CD14-positive monocyte (primary cell): Measurements from ENCODE around the gene IFNA14. TPM values are rescaled to one million over a fixed set of nuclear protein-coding genes. Genes with fewer than 3 reads are reported as not detected.
"Not testable (repeated sequence)": the region's sequence is repeated elsewhere in the genome, so short reads cannot be mapped to it uniquely, and the experiment has no call there.

Source experiments
- DNase-seq, 3 donors: peaks; one replicate each; pipeline ENCODE4 v3.0.0-alpha.2; 2011 to 2022
- H2AFZ ChIP-seq: 2 replicates; pipeline ENCODE4 v1.6.0; 2012; ENCODE audit warnings: mild to moderate bottlenecking, low read depth, low read length, inconsistent platforms; ENCODE audit not compliant: insufficient read depth, poor library complexity, severe bottlenecking
- H3K27ac ChIP-seq, 2 donors: 1 replicate in 1 of 2; 2 replicates in 1 of 2; pipeline ENCODE4 v1.5.1; 2012 to 2013; ENCODE audit warnings: low read length in 2 of 2, control low read depth in 1 of 2, inconsistent platforms in 1 of 2, low read depth in 1 of 2, mild to moderate bottlenecking in 1 of 2
- H3K27me3 ChIP-seq, 2 donors: one replicate each; pipeline versions ENCODE4 v1.6.0 to v1.6.1; 2011 to 2013; ENCODE audit warnings: low read length in 2 of 2; ENCODE audit not compliant: control insufficient read depth in 2 of 2, insufficient read depth in 2 of 2
- H3K36me3 ChIP-seq, 2 donors: replicated peaks in 1 of 2; 1 replicate in 1 of 2; 2 replicates in 1 of 2; pipeline versions ENCODE4 v1.5.1 to v1.6.1; 2012 to 2013; ENCODE audit warnings: low read length in 2 of 2, control low read depth in 1 of 2, inconsistent platforms in 1 of 2, mild to moderate bottlenecking in 1 of 2; ENCODE audit not compliant: insufficient read depth in 2 of 2, control insufficient read depth in 1 of 2
- H3K4me1 ChIP-seq, 2 donors: 1 replicate in 1 of 2; 2 replicates in 1 of 2; pipeline versions ENCODE4 v1.5.1 to v1.6.1; 2012 to 2013; ENCODE audit warnings: low read length in 2 of 2, control low read depth in 1 of 2, inconsistent platforms in 1 of 2, mild to moderate bottlenecking in 1 of 2, moderate library complexity in 1 of 2; ENCODE audit not compliant: insufficient read depth in 2 of 2, control insufficient read depth in 1 of 2
- H3K4me2 ChIP-seq: replicated peaks from 2 replicates; pipeline ENCODE3; 2012; ENCODE audit warnings: low read length, moderate library complexity, mild to moderate bottlenecking; ENCODE audit not compliant: poor library complexity, severe bottlenecking; ENCODE audit errors: extremely low read depth
- H3K4me3 ChIP-seq, 3 experiments: fragments of 200-600 bp in 1 of 3; sonication (generic) in 1 of 3; replicated peaks in 1 of 3; 1 replicate in 2 of 3; 2 replicates in 1 of 3; pipeline ENCODE4 v1.5.1; 2011 to 2013; ENCODE audit warnings: low read length in 3 of 3, mild to moderate bottlenecking in 3 of 3, control low read depth in 2 of 3, low read depth in 2 of 3, inconsistent platforms in 1 of 3, moderate library complexity in 1 of 3
- H3K79me2 ChIP-seq: 2 replicates; pipeline ENCODE4 v1.6.0; 2012; ENCODE audit warnings: mild to moderate bottlenecking, control low read depth, inconsistent platforms, low read length, moderate library complexity; ENCODE audit not compliant: insufficient read depth
- H3K9ac ChIP-seq: 2 replicates; pipeline ENCODE4 v1.6.0; 2017; ENCODE audit warnings: low read length, mild to moderate bottlenecking; ENCODE audit not compliant: insufficient read depth, poor library complexity, severe bottlenecking
- H3K9me3 ChIP-seq, 2 donors: replicated peaks in 1 of 2; 1 replicate in 1 of 2; 2 replicates in 1 of 2; pipeline versions ENCODE4 v1.5.1 to v1.6.1; 2012 to 2013; ENCODE audit warnings: low read length in 2 of 2, control low read depth in 1 of 2; ENCODE audit not compliant: control insufficient read depth in 1 of 2, insufficient read depth in 1 of 2
- H4K20me1 ChIP-seq: 2 replicates; pipeline ENCODE4 v1.6.0; 2012; ENCODE audit warnings: mild to moderate bottlenecking, low read length, control low read depth, moderate library complexity; ENCODE audit not compliant: insufficient read depth
- H3K27ac Mint-ChIP-seq, 7 donors: one replicate each; pipeline ENCODE4 v1.8.0; 2020; ENCODE audit warnings: mild to moderate bottlenecking in 7 of 7, mixed read lengths in 7 of 7, moderate library complexity in 6 of 7, inconsistent platforms in 2 of 7
- H3K27me3 Mint-ChIP-seq, 3 donors: one replicate each; pipeline ENCODE4 v1.8.0; 2021 to 2022; ENCODE audit warnings: low read depth in 3 of 3, mild to moderate bottlenecking in 3 of 3, mixed read lengths in 3 of 3, moderate library complexity in 3 of 3, inconsistent platforms in 1 of 3
- H3K36me3 Mint-ChIP-seq, 2 donors: one replicate each; pipeline ENCODE4 v1.8.0; 2020; ENCODE audit warnings: mixed read lengths in 2 of 2, inconsistent platforms in 1 of 2, mild to moderate bottlenecking in 1 of 2
- H3K4me1 Mint-ChIP-seq: one replicate; pipeline ENCODE4 v1.8.0; 2020; ENCODE audit warnings: mild to moderate bottlenecking, mixed read lengths
- H3K4me3 Mint-ChIP-seq, 2 donors: one replicate each; pipeline ENCODE4 v1.8.0; 2020; ENCODE audit warnings: mild to moderate bottlenecking in 2 of 2, mixed read lengths in 2 of 2, moderate library complexity in 1 of 2
- H3K9me3 Mint-ChIP-seq, 7 donors: one replicate each; pipeline ENCODE4 v1.8.0; 2020 to 2022; ENCODE audit warnings: mixed read lengths in 7 of 7, mild to moderate bottlenecking in 6 of 7, moderate library complexity in 6 of 7, inconsistent platforms in 2 of 7
- CTCF ChIP-seq: fragments of 200-600 bp; IDR thresholded peaks from one replicate; pipeline ENCODE4 v1.8.0; 2022; ENCODE audit warnings: antibody characterized with exemption, mild to moderate bottlenecking
- WGBS: methylation state at CpG from one replicate; pipeline ENCODE4 v1.1.5; 2013; ENCODE audit warnings: missing lambda C conversion rate; ENCODE audit not compliant: insufficient coverage; 5-methylcytosine and 5-hydroxymethylcytosine counted together
- intact Hi-C, 2 donors: fragments of 100-400 bp; cut with micrococcal nuclease; formaldehyde crosslinking; loops; one replicate each; pipeline versions ENCODE4 v1.15.0 to v1.15.1; 2023
- polyA plus RNA-seq, 3 donors: library from polyadenylated mRNA; depleted of rRNA in 1 of 3; unstranded in 2 of 3; stranded (reverse) in 1 of 3; fragments of 300-500 nt in 2 of 3; fragments of >200 nt in 1 of 3; fragmentation: Illumina TruSeq in 2 of 3; gene quantifications; 1 replicate in 2 of 3; 2 replicates in 1 of 3; pipeline ENCODE4 v1.2.3, GENCODE V29; 2012 to 2021

IFNA14 gene
- polyA plus RNA-seq, 3 donors = not detected

GRCh38 chr9:21233258-21233657, 6.5 kb downstream of the IFNA14 start:
- WGBS = 100% methylated on average over 2 of the region's 2 CpGs
- peaks cover 2 to 4% of the 10 kb centered on the region in 2 donors for H3K4me1 ChIP-seq
- no peak overlapping the region for H3K4me2 ChIP-seq
- intact Hi-C loops = no loop called here
- H3K27me3 ChIP-seq = peaks cover 3 to 12% of the 10 kb centered on the region in 2 donors
- no peak overlapping the region for H2AFZ ChIP-seq
- H3K79me2 ChIP-seq = no peaks in the 10 kb centered on the region
- DNase-seq = no peak
- no peak overlapping the region for H3K4me3 Mint-ChIP-seq
- H3K9me3 ChIP-seq = no peaks in the 10 kb centered on the region
- H3K36me3 ChIP-seq = no peaks in the 10 kb centered on the region
- H4K20me1 ChIP-seq = no peaks in the 10 kb centered on the region
- no peaks in the 10 kb centered on the region for H3K36me3 Mint-ChIP-seq
- TF ChIP-seq CTCF = no peak
- no peaks in the 10 kb centered on the region for H3K9me3 Mint-ChIP-seq
- H3K4me1 Mint-ChIP-seq = peaks cover 4% of the 10 kb centered on the region
- H3K4me3 ChIP-seq = no peak overlapping the region
- H3K27ac Mint-ChIP-seq = no peak overlapping the region
- peaks cover 12 to 20% (median 15%) of the 10 kb centered on the region in 3 donors for H3K27me3 Mint-ChIP-seq
- H3K9ac ChIP-seq = no peak overlapping the region
- H3K27ac ChIP-seq = no peak overlapping the region

- no peaks in the 10 kb centered on the region for H3K27me3 ChIP-seq
- no peak for DNase-seq
- no peaks in the 10 kb centered on the region for H3K36me3 ChIP-seq
- H3K4me3 ChIP-seq = no peak within 1 kb of the TSS
- no peak within 1 kb of the TSS for H3K4me3 Mint-ChIP-seq
- no peak within 1 kb of the TSS for H3K4me2 ChIP-seq
- H4K20me1 ChIP-seq = no peaks in the 10 kb centered on the region
- no peak within 1 kb of the TSS for H2AFZ ChIP-seq
- no peak within 1 kb of the TSS for H3K27ac Mint-ChIP-seq
- peaks cover 1 to 7% (median 3%) of the 10 kb centered on the region in 3 donors for H3K27me3 Mint-ChIP-seq
- no peaks in the 10 kb centered on the region for H3K9me3 Mint-ChIP-seq
- no peak for TF ChIP-seq CTCF
- H3K79me2 ChIP-seq = no peaks in the 10 kb centered on the region
- intact Hi-C loops = no loop called here
- H3K9me3 ChIP-seq = no peaks in the 10 kb centered on the region
- no peak within 1 kb of the TSS for H3K27ac ChIP-seq
- no peaks in the 10 kb centered on the region for H3K36me3 Mint-ChIP-seq
- no peak within 1 kb of the TSS for H3K9ac ChIP-seq
- H3K4me1 Mint-ChIP-seq = no peaks in the 10 kb centered on the region
- no peaks in the 10 kb centered on the region for H3K4me1 ChIP-seq
- WGBS = no CpG with 5 or more reads among the region's 2 CpGs
Observed at GRCh38 chr9:21228122-21228521, 11.7 kb downstream of the IFNA14 start, which contains the start of gene IFNA17. Gene IFNA17 (minus strand): TSS chr9:21228222. CDS start chr9:21228173, 49 bp downstream.

GRCh38 chr9:21217211-21217610, 22.6 kb downstream of the IFNA14 start, which contains the start of gene IFNA16:
Gene IFNA16 (minus strand): TSS chr9:21217311. CDS start chr9:21217305, 6 bp downstream.
- H3K27me3 ChIP-seq, DNase-seq, H3K36me3 Mint-ChIP-seq, H3K9ac ChIP-seq, H3K36me3 ChIP-seq, H3K9me3 Mint-ChIP-seq, intact Hi-C loops, H3K27ac ChIP-seq, H3K27ac Mint-ChIP-seq, H3K79me2 ChIP-seq, H3K4me2 ChIP-seq, H3K4me3 ChIP-seq, H2AFZ ChIP-seq, H3K4me3 Mint-ChIP-seq, H3K9me3 ChIP-seq, H3K4me1 ChIP-seq, H4K20me1 ChIP-seq, H3K27me3 Mint-ChIP-seq: not testable (repeated sequence)
- H3K4me1 Mint-ChIP-seq = peaks cover 11% of the 10 kb centered on the region
- WGBS = no CpG with 5 or more reads among the region's 1 CpG
